Measurements from ENCODE around the gene DHRS3. TPM values are rescaled to one million over a fixed set of nuclear protein-coding genes. Genes with fewer than 3 reads are reported as not detected.

Gene DHRS3
- total RNA-seq, 1 experiment from 2014 or later, result 54.5 TPM

DNA sequence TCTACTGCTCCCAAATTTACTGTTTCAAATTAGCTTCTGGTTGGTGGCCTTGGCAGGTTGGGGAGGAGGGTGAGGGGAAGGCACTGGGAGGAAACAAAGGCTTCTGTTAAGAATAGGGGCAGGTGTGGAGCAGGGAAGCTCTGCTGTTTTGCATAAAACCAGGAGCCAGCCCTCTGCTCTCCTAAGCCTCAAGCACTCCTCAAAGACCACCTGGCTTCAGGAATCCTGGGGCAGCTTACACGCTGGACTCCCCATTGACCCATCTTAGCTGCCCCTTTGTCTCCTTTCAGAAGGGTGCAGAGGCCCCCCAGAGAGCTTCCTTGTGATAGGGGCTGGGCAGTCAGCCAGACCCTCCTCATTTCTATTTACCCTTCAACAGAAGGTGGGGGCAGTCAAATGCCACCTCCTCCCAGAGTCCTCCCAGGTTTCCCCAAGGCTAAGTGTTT, 11.5 kb upstream of the DHRS3 start:
- Histone ChIP-seq H3K27me3 (ENCODE audit: insufficient read depth, low read length) (no peaks in the 10 kb centered on the region), H3K79me2 (ENCODE audit: insufficient read depth, low read length) (no peaks in the 10 kb centered on the region), H3K18ac (ENCODE audit: insufficient read length, low read depth, low read length) (no peak overlapping the region), H4K91ac (ENCODE audit: insufficient read length, low read depth, low read length) (no peak overlapping the region), H3T11ph (ENCODE audit: low read length) (no peak overlapping the region), H3K4me2 (ENCODE audit: insufficient read depth, insufficient read length, low read length) (no peak overlapping the region), H3K14ac (ENCODE audit: insufficient read depth, low read length) (no peak overlapping the region), H2BK20ac (ENCODE audit: low read depth, low read length, poor library complexity, severe bottlenecking) (no peak overlapping the region), H4K8ac (replicated peaks; ENCODE audit: insufficient read length, low read depth, low read length) (no peak overlapping the region), H3K56ac (ENCODE audit: insufficient read length, low read depth, low read length) (no peak overlapping the region), H3K4me1 (ENCODE audit: insufficient read depth, low read length) (0 out of 2 replicates have a peak, but pooled peaks cover 2% of the 10 kb centered on the region), H2BK12ac (ENCODE audit: insufficient read length, low read depth, low read length) (no peak overlapping the region), H3K9me3 (ENCODE audit: control insufficient read depth, low read depth, low read length) (no peaks in the 10 kb centered on the region), H2BK120ac (ENCODE audit: low read depth, low read length, poor library complexity, severe bottlenecking) (no peak overlapping the region), H2BK5ac (ENCODE audit: insufficient read length, low read length) (no peak overlapping the region), H2BK15ac (ENCODE audit: low read depth, low read length) (no peak overlapping the region), H3K4ac (ENCODE audit: low read depth, low read length) (no peak overlapping the region), H3K23ac (ENCODE audit: insufficient read length, low read depth, low read length) (no peak overlapping the region), H3K23me2 (ENCODE audit: insufficient read length, low read depth, low read length, poor library complexity, severe bottlenecking) (no peaks in the 10 kb centered on the region), H3K27ac (ENCODE audit: insufficient read length, low read depth, low read length) (no peak overlapping the region), H3K79me1 (ENCODE audit: insufficient read depth, low read depth, low read length, poor library complexity, severe bottlenecking) (no peaks in the 10 kb centered on the region), H2AK5ac (ENCODE audit: insufficient read length, low read length) (no peak overlapping the region), H4K20me1 (ENCODE audit: control insufficient read depth, insufficient read depth, insufficient read length) (no peaks in the 10 kb centered on the region), H4K5ac (ENCODE audit: insufficient read length, low read depth, low read length) (no peak overlapping the region), H3K9ac (ENCODE audit: extremely low read depth, insufficient read length, low read length) (no peak overlapping the region), H2AFZ (ENCODE audit: low read length) (no peak overlapping the region)
- Mint-ChIP-seq H3K27me3 (ENCODE audit: low read depth) (no peaks in the 10 kb centered on the region; the same call in 1 of the 2 replicates), H3K27ac (peak overlapping the region; percentile 94 to 99 (median 98); a peak in 6 of 7 replicates), H3K4me1 (peaks cover 55 to 61% of the 10 kb centered on the region in 2 experiments), H3K4me3 (peak overlapping the region in 1 of 2 experiments; percentile 45; a peak in 3 of 5 replicates), H3K9me3 (peaks cover 3% of the 10 kb centered on the region in 2 experiments; a peak in 2 of 5 replicates), H3K36me3 (ENCODE audit: insufficient read depth in 1 of 3, low read depth in 3 of 3) (peaks cover 0 to 1% (median 0%) of the 10 kb centered on the region in 3 experiments; a peak in 1 of 7 replicates)
- TF ChIP-seq, protein P1, sequence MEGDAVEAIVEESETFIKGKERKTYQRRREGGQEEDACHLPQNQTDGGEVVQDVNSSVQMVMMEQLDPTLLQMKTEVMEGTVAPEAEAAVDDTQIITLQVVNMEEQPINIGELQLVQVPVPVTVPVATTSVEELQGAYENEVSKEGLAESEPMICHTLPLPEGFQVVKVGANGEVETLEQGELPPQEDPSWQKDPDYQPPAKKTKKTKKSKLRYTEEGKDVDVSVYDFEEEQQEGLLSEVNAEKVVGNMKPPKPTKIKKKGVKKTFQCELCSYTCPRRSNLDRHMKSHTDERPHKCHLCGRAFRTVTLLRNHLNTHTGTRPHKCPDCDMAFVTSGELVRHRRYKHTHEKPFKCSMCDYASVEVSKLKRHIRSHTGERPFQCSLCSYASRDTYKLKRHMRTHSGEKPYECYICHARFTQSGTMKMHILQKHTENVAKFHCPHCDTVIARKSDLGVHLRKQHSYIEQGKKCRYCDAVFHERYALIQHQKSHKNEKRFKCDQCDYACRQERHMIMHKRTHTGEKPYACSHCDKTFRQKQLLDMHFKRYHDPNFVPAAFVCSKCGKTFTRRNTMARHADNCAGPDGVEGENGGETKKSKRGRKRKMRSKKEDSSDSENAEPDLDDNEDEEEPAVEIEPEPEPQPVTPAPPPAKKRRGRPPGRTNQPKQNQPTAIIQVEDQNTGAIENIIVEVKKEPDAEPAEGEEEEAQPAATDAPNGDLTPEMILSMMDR (conservative IDR thresholded peaks at IDR 0.05), result no peak
- no CpG with 5 or more reads among the region's 1 CpG for WGBS (ENCODE audit: extremely low coverage, insufficient read length, low lambda C conversion rate)
- DNase-seq, result peak; percentile 90

Data from H9 (cell line).